Ammon's horn (tissue), 1 donor: Measurements from ENCODE around the gene LGR5.
"Not testable (repeated sequence)": the region's sequence is repeated elsewhere in the genome, so short reads cannot be mapped to it uniquely, and the experiment has no call there.

Experiments
- DNase-seq: peaks from one replicate; pipeline ENCODE4 v3.0.0-alpha.2; 2016; ENCODE audit warnings: low spot score

The LGR5 gene

GRCh38 chr12:71476513-71476912, 36.9 kb downstream of the LGR5 start:
- no peak for DNase-seq

DNA sequence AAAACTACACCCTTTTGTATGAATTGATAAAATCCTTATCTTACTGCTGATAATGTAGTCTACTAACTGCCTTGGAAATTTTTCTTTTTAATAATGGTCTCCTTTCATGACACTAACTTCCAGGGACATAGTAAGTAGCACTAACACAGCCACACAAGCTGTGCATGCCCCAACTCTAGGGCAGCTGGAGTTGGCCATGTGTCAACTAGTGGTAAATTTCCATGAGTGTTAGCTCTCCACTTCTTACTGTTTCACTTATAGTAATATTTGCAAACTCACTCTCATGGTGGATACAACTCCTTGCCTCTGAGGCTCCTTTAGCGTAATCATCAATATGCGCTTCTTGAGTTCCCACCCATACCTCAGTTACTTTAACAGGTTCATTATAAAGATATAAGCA, 38.0 kb downstream of the LGR5 start:
- DNase-seq: peak; percentile 21

DNA sequence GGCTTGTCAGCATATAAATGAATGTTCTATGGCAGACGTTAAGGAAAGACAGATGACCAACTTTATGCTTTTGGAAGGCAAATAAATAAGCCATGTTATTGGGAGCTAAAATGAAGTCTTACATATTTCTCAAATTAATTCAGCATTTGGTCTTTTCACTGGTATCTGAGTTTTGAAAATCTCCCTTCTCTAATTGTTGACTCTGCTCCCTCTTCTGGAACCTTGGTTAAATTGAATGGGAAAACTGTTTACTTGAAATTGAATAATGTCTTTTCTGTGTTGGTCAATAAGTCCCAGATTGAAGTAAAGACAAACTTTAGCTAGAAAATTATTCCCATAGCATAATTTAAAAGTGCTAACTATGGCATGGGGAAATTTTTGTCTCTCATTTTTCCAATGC, 38.7 kb downstream of the LGR5 start:
- DNase-seq: no peak

DNA sequence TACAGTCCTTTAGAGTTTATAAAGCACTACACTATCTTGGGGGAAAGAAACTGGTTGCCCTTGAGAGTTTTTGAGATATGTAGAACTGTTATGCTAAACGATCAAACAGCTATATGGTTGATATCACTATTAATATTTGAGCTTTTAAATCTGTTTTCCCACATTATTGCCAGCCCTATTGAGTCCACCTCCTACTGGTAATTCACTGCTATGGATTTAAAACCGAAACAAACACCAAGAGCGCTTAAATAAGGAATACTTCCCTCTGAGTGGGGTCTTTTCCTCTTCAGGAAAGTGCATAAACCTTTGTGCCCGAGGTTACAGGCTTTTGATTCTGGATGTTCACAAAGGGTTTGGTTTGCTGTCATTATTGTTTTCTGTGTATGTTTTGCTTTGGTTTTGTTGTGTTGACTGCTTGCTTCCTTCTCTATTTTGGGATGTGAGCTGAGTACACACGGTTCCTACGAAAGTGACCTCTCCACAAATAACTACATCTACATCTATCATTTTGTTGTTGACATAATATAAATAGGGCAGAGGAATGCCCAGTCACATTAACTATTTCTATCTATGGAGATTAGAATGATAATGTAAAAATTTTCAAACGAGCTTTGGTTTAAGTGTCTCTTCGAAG, 44.8 kb downstream of the LGR5 start:
- no peak for DNase-seq

DNA sequence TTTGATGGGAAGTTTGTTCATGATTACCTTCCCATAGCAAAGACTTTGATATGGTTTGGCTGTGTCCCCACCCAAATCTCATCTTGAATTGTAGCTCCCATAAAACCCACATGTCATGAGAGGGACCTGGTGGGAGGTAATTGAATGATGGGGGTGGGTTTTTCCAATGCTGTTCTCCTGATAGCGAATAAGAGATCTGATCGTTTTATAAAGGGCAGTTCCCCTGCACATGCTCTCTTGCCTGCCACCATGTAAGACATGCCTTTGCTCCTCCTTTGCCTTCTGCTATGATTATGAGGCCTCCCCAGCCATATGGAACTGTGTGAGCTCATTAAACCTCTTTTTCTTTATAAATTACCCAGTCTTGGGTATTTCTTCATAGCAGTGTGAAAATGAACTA, 51.2 kb downstream of the LGR5 start:
- not testable (repeated sequence) for DNase-seq

DNA sequence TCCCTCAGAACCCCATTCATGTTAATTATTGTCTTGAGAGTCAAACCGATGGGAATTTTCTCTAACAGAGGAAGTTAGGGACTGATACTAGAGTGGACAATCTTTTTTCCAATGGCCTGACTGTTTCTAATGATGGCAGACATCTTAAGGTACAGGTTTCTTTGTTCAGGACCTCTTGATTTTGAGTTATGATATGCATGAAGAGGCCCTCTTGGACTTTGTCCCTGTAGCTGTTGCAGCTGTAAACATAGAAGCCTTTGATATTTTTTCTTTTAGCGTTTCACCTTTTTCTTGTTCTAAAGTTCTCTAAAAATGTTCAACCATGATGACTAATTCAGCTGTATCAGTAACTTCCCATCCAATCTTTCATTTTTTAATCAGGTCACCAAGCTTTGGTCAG, 53.0 kb downstream of the LGR5 start:
- DNase-seq: no peak

DNA sequence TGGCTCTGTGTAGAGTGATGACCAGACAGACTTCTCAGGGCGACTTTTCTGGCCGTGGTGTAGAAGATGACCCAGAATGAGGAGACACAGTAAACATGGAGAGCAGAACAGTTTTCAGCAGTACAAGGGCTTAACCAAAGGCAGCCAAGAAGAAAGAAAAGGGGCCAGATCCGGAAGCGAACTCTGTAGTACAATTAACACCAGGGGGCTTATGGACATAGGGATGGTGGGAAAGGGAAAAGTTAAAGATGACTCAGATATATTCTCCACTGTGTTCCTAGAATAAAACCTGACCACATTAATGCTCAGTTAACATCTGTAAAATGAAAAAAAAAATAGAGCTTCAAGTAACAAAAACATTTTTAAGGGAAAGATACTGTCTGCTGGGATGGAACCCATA, 60.2 kb downstream of the LGR5 start:
- DNase-seq: no peak

DNA sequence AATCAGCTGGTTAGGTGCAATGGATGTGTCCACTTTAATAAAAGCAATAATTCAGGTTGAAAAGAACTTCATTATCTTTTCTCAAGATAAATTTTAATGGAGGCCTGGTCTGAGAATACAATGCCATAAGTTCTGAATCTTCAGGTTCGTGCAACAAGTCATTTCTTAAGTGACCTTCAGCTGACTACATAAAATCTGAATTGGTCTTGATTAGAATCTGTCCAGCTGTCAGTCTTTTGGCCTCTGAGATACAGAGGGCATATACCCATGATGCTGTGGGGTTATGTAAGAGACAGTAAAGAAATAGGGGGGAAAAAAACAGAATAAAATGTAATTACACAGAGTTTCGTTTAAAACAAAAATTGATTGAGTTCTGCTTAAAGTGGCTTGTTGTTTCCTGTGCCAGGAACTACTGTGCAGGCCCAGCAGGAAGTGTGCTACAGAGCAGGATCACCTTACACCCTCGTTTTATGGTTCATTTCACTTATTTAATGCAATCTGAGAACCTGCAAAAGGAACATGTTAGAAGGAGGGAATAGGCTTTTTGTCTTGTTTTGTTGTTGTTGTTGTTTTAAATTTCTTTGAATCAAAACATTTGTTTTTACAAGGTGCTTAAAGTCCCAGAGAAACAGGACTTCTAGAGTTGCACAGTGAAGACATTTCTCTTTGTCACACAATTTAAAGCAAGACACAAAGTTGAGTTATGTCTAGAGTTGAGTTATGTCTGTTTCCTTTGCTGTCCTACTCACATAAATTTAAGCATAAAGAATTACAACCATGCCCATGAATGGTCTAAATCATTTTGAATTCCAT, 64.2 kb downstream of the LGR5 start:
- DNase-seq: no peak

DNA sequence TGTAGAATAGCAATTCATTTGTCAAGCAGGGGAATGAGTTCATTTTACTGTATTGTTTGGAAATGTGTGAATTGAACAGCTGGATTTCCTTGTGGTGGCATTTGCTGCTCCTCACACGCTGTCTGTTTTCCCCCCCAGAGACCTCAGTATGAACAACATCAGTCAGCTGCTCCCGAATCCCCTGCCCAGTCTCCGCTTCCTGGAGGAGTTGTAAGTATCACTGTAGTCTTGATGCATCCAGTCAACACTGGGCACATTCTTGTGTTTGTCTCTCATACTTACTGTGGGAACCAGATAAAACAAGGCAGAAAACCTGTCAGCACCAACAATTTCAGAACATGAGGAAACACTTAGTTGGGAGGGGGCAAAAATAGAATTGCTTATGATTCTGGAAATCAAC, 64.9 kb downstream of the LGR5 start:
- no peak for DNase-seq

DNA sequence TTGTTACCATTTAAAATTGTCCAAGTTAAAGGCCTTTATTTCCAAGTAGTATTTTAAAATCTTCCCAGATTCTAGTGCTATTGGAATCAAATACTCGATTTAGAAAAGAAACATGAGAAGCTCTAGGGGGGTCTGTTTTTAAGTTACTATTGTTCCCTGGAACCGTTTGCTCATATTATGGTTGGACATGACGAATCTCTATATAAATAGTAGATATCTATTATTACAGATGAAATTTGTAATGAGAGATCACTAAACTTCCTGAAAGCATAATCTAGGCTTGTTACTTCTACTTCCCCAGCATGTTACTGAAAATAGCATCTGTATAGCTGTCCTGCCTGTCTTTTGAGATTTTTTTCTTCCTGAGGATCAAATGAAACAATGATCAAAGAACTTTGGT, 70.1 kb downstream of the LGR5 start:
- DNase-seq: no peak

- no peak for DNase-seq
Observed at GRCh38 chr12:71517145-71517846, 77.7 kb downstream of the LGR5 start.

DNA sequence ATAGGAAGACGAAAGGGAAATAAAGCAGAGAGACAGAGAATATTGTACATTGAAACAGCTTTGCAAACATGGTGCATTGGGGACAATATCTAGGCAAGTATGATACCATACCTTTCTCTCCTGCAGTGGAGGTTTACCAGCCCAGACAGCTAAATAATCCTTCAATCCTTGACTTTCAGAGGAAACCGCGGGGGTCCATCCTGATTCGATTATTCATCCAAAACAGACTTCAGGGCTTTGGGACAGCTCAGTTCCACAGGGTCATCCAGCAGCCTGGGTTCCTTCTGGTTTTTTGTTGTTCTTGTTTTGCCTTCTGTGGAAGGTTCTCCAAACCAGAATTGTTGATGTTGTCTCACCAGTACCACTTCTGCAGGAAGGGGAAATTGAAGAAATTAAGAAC, 81.5 kb downstream of the LGR5 start:
- DNase-seq: no peak

- no peak for DNase-seq
Observed at GRCh38 chr12:71524626-71525025, 85.0 kb downstream of the LGR5 start.

GRCh38 chr12:71533703-71534102, 94.1 kb downstream of the LGR5 start:
- DNase-seq: no peak

GRCh38 chr12:71536279-71536938, 96.8 kb downstream of the LGR5 start:
- no peak for DNase-seq

- peak; percentile 19 for DNase-seq
Observed at GRCh38 chr12:71536939-71537622, 97.5 kb downstream of the LGR5 start.

- DNase-seq: no peak
Observed at GRCh38 chr12:71538807-71539206, 99.2 kb downstream of the LGR5 start.

GRCh38 chr12:71541583-71541982, 102.0 kb downstream of the LGR5 start:
- no peak for DNase-seq

GRCh38 chr12:71546322-71546861, 106.8 kb downstream of the LGR5 start:
- no peak for DNase-seq

DNA sequence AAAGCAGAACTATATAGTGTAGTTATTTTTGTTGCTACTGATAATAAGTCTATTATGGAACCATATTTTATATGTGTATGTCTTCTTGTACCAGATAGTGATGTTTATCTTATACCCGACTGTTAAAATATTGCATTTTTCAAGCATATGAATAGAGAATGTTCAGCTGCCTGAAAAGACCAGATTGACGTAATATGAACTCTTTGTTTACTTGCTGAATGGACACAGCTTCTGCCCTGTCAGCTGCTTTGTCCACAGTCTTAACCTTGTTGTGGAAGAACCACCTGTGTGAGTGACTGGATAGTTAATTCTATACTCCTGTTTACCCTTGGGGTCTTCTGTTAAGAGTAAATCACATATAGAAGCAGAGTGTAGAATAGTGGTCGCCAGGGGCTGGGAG, 109.3 kb downstream of the LGR5 start:
- peak; percentile 37 for DNase-seq

- peak; percentile 48 for DNase-seq
Observed at GRCh38 chr12:71551529-71551928, 111.9 kb downstream of the LGR5 start.
